ENCODE data around the gene TSKU.

Gene TSKU

DNA sequence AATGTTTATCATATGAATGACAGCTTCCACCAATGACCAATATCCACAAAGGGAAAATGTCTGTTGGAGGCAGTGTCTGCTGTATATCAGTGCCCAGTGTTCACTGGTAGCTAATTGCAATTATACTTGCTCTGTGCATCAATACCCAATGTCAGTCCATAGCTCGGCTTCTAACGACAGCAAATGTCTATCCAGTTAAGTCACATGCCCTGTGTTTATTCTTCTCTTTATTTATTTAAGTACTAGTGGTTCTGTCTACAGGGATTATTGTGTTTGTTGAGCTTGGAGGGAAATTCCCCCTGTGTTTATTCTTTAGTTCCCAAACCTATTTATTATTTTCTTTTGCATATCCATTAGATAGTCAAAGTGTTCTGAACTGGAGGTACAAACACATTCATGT, 18.6 kb downstream of the TSKU start:
- Histone ChIP-seq H3K79me1 (ENCODE audit: low read depth, low read length) (no peaks in the 10 kb centered on the region), H3K4me3 (ENCODE audit: low read length in 2 of 2) (no peak overlapping the region), H3K27ac (replicated peaks; ENCODE audit: low read length) (no peak overlapping the region), H2AFZ (ENCODE audit: low read length) (no peak overlapping the region), H3K4ac (ENCODE audit: low read length) (no peak overlapping the region), H4K91ac (ENCODE audit: low read depth, low read length, poor library complexity) (no peak overlapping the region), H3K18ac (ENCODE audit: low read length) (no peak overlapping the region), H2BK120ac (ENCODE audit: low read depth, low read length) (no peak overlapping the region), H2BK5ac (ENCODE audit: low read length) (no peak overlapping the region), H3K27me3 (ENCODE audit: control insufficient read depth in 3 of 3, insufficient read depth in 3 of 3, low read depth in 1 of 3, low read length in 3 of 3) (no peaks in the 10 kb centered on the region), H3K9me3 (replicated peaks in 1 of 2; ENCODE audit: control insufficient read depth in 2 of 2, insufficient read depth in 1 of 2, low read depth in 1 of 2, low read length in 2 of 2) (no peaks in the 10 kb centered on the region), H3K4me2 (ENCODE audit: insufficient read depth, low read length, poor library complexity, severe bottlenecking) (no peak overlapping the region), H3K9ac (ENCODE audit: low read depth, low read length, poor library complexity) (no peak overlapping the region), H2BK15ac (ENCODE audit: low read length) (no peak overlapping the region), H3K23ac (ENCODE audit: low read depth, low read length, poor library complexity) (no peak overlapping the region), H4K8ac (ENCODE audit: low read depth, low read length) (no peak overlapping the region), H2AK5ac (ENCODE audit: low read depth, low read length) (no peak overlapping the region), H3K14ac (ENCODE audit: low read length) (no peak overlapping the region), H2BK12ac (ENCODE audit: low read length) (no peak overlapping the region), H3K4me1 (ENCODE audit: control insufficient read depth in 2 of 2, insufficient read depth in 1 of 2, low read depth in 1 of 2, low read length in 2 of 2) (peaks cover 4 to 16% of the 10 kb centered on the region in 2 donors), H3K36me3 (replicated peaks in 1 of 2; ENCODE audit: control insufficient read depth in 2 of 2, insufficient read depth in 2 of 2, low read length in 2 of 2) (peaks cover 0 to 23% of the 10 kb centered on the region in 2 donors)
- no CpG with 5 or more reads among the region's 2 CpGs for WGBS, 2 donors (ENCODE audit: extremely low coverage in 2 of 2, insufficient read length in 2 of 2, insufficient replicate concordance in 1 of 2)
- no peak for DNase-seq (ENCODE audit: low spot score)

DNA sequence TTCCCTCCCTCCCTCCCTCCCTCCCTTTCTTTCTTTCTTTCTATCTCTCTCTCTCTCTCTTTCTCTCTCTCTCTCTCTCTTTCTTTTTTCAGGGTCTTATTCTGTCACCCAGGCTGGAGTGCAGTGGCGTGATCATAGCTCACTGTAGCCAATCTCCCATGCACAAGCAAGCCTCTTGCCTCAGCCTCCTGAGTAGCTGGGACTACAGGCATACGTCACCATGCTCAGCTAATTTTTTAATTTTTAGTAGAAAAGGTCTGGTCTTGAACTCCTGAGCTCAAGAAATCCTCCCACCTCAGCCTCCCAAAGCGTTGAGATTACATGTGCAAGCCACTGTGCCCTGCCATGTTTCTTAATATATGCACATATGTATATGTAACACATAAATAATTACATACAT, 19.0 kb downstream of the TSKU start:
- no peak overlapping the region for H2BK15ac ChIP-seq (ENCODE audit: low read length)

DNA sequence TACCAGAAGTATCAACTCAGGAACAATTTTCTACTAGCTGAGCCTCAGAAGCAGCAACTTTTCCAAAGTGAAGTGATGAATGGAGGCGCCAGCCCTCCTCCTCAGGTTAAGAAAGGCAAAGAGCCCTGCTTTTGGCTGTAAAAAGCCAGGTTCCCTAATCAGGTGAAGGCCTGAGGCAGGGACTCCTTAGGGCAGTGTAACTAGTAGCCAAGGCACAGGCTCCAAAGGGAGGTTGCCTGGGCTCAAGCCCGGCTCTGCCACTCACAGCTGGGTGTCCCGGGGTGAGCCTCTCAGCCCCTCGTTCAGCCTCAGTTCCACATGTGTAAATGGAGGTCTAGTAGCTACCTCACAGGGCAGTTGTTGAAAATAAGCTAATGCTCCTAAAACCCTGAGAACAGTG, 19.5 kb downstream of the TSKU start:
- DNase-seq (ENCODE audit: low spot score): no peak
- no peak overlapping the region for H3K4me3 ChIP-seq (ENCODE audit: low read length in 2 of 2)

More for the DNA sequence above, 19.0 kb downstream of the TSKU start:
- no peak overlapping the region for H3K14ac ChIP-seq (ENCODE audit: low read length)
- H2BK120ac ChIP-seq (ENCODE audit: low read depth, low read length): no peak overlapping the region
- no peak overlapping the region for H3K4ac ChIP-seq (ENCODE audit: low read length)
- no peak overlapping the region for H4K91ac ChIP-seq (ENCODE audit: low read depth, low read length, poor library complexity)
- no peak overlapping the region for H3K27ac ChIP-seq (replicated peaks; ENCODE audit: low read length)
- H3K18ac ChIP-seq (ENCODE audit: low read length): no peak overlapping the region
- peaks cover 0 to 19% of the 10 kb centered on the region in 2 donors for H3K36me3 ChIP-seq (replicated peaks in 1 of 2; ENCODE audit: control insufficient read depth in 2 of 2, insufficient read depth in 2 of 2, low read length in 2 of 2)
- H2BK12ac ChIP-seq (ENCODE audit: low read length): no peak overlapping the region
- H3K4me2 ChIP-seq (ENCODE audit: insufficient read depth, low read length, poor library complexity, severe bottlenecking): no peak overlapping the region
- no peak overlapping the region for H4K8ac ChIP-seq (ENCODE audit: low read depth, low read length)
- H3K27me3 ChIP-seq (ENCODE audit: control insufficient read depth in 3 of 3, insufficient read depth in 3 of 3, low read depth in 1 of 3, low read length in 3 of 3): no peaks in the 10 kb centered on the region
- no peak overlapping the region for H2AFZ ChIP-seq (ENCODE audit: low read length)
- no peak for DNase-seq (ENCODE audit: low spot score)
- no peaks in the 10 kb centered on the region for H3K79me1 ChIP-seq (ENCODE audit: low read depth, low read length)
- H2AK5ac ChIP-seq (ENCODE audit: low read depth, low read length): no peak overlapping the region
- no CpG with 5 or more reads among the region's 3 CpGs for WGBS, 2 donors (ENCODE audit: extremely low coverage in 2 of 2, insufficient read length in 2 of 2, insufficient replicate concordance in 1 of 2)
- H3K4me3 ChIP-seq (ENCODE audit: low read length in 2 of 2): no peak overlapping the region
- no peak overlapping the region for H2BK5ac ChIP-seq (ENCODE audit: low read length)
- H3K4me1 ChIP-seq (ENCODE audit: control insufficient read depth in 2 of 2, insufficient read depth in 1 of 2, low read depth in 1 of 2, low read length in 2 of 2): peaks cover 6 to 17% of the 10 kb centered on the region in 2 donors
- no peaks in the 10 kb centered on the region for H3K9me3 ChIP-seq (replicated peaks in 1 of 2; ENCODE audit: control insufficient read depth in 2 of 2, insufficient read depth in 1 of 2, low read depth in 1 of 2, low read length in 2 of 2)
- no peak overlapping the region for H3K9ac ChIP-seq (ENCODE audit: low read depth, low read length, poor library complexity)
- H3K23ac ChIP-seq (ENCODE audit: low read depth, low read length, poor library complexity): no peak overlapping the region

DNA sequence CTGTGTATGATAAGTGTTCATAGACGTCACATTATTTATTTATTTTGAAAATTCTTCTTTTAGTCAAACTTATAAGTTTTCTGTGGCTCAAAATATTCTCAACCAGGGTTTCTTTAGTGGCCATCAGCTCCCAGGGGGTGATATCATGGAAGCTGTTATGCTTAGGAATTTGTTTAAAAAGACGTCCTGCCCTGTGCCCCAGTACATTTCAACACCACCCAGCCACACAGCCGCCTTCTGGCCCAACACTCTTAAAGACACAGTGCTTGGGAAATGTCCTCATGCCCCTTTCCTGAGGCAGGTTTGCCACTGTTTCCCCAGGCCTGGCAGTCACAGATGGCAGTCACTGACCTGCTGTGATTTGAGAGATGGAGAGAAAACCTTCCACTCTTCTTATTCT, 19.9 kb downstream of the TSKU start:
- no CpG with 5 or more reads among the region's 3 CpGs for WGBS, 2 donors (ENCODE audit: extremely low coverage in 2 of 2, insufficient read length in 2 of 2, insufficient replicate concordance in 1 of 2)
- Histone ChIP-seq H3K9ac (ENCODE audit: low read depth, low read length, poor library complexity) (no peak overlapping the region), H3K4me1 (ENCODE audit: control insufficient read depth in 2 of 2, insufficient read depth in 1 of 2, low read depth in 1 of 2, low read length in 2 of 2) (peaks cover 8 to 20% of the 10 kb centered on the region in 2 donors), H4K91ac (ENCODE audit: low read depth, low read length, poor library complexity) (no peak overlapping the region), H3K23ac (ENCODE audit: low read depth, low read length, poor library complexity) (no peak overlapping the region), H3K4me2 (ENCODE audit: insufficient read depth, low read length, poor library complexity, severe bottlenecking) (no peak overlapping the region), H3K27me3 (ENCODE audit: control insufficient read depth in 3 of 3, insufficient read depth in 3 of 3, low read depth in 1 of 3, low read length in 3 of 3) (no peaks in the 10 kb centered on the region), H2BK12ac (ENCODE audit: low read length) (no peak overlapping the region), H3K4ac (ENCODE audit: low read length) (no peak overlapping the region), H3K14ac (ENCODE audit: low read length) (no peak overlapping the region), H2AK5ac (ENCODE audit: low read depth, low read length) (no peak overlapping the region), H4K8ac (ENCODE audit: low read depth, low read length) (no peak overlapping the region), H2BK15ac (ENCODE audit: low read length) (no peak overlapping the region), H3K4me3 (ENCODE audit: low read length in 2 of 2) (no peak overlapping the region), H3K18ac (ENCODE audit: low read length) (no peak overlapping the region), H2AFZ (ENCODE audit: low read length) (no peak overlapping the region), H2BK120ac (ENCODE audit: low read depth, low read length) (no peak overlapping the region), H3K79me1 (ENCODE audit: low read depth, low read length) (no peaks in the 10 kb centered on the region), H3K27ac (replicated peaks; ENCODE audit: low read length) (no peak overlapping the region), H3K36me3 (replicated peaks in 1 of 2; ENCODE audit: control insufficient read depth in 2 of 2, insufficient read depth in 2 of 2, low read length in 2 of 2) (peaks cover 0 to 11% of the 10 kb centered on the region in 2 donors), H2BK5ac (ENCODE audit: low read length) (no peak overlapping the region), H3K9me3 (replicated peaks in 1 of 2; ENCODE audit: control insufficient read depth in 2 of 2, insufficient read depth in 1 of 2, low read depth in 1 of 2, low read length in 2 of 2) (no peaks in the 10 kb centered on the region)
- DNase-seq (ENCODE audit: low spot score): no peak

More for the DNA sequence above, 19.5 kb downstream of the TSKU start:
- peaks cover 8 to 19% of the 10 kb centered on the region in 2 donors for H3K4me1 ChIP-seq (ENCODE audit: control insufficient read depth in 2 of 2, insufficient read depth in 1 of 2, low read depth in 1 of 2, low read length in 2 of 2)
- H3K79me1 ChIP-seq (ENCODE audit: low read depth, low read length): no peaks in the 10 kb centered on the region
- H2AFZ ChIP-seq (ENCODE audit: low read length): no peak overlapping the region
- no peak overlapping the region for H3K14ac ChIP-seq (ENCODE audit: low read length)
- no peak overlapping the region for H3K27ac ChIP-seq (replicated peaks; ENCODE audit: low read length)
- no peak overlapping the region for H3K9ac ChIP-seq (ENCODE audit: low read depth, low read length, poor library complexity)
- no peak overlapping the region for H3K4ac ChIP-seq (ENCODE audit: low read length)
- WGBS, 2 donors (ENCODE audit: extremely low coverage in 2 of 2, insufficient read length in 2 of 2, insufficient replicate concordance in 1 of 2): no CpG with 5 or more reads among the region's 4 CpGs
- H2BK12ac ChIP-seq (ENCODE audit: low read length): no peak overlapping the region
- no peak overlapping the region for H3K4me2 ChIP-seq (ENCODE audit: insufficient read depth, low read length, poor library complexity, severe bottlenecking)
- no peak overlapping the region for H4K8ac ChIP-seq (ENCODE audit: low read depth, low read length)
- H3K36me3 ChIP-seq (replicated peaks in 1 of 2; ENCODE audit: control insufficient read depth in 2 of 2, insufficient read depth in 2 of 2, low read length in 2 of 2): peaks cover 0 to 15% of the 10 kb centered on the region in 2 donors
- H4K91ac ChIP-seq (ENCODE audit: low read depth, low read length, poor library complexity): no peak overlapping the region
- no peak overlapping the region for H3K18ac ChIP-seq (ENCODE audit: low read length)
- H3K23ac ChIP-seq (ENCODE audit: low read depth, low read length, poor library complexity): no peak overlapping the region
- no peak overlapping the region for H2AK5ac ChIP-seq (ENCODE audit: low read depth, low read length)
- H3K27me3 ChIP-seq (ENCODE audit: control insufficient read depth in 3 of 3, insufficient read depth in 3 of 3, low read depth in 1 of 3, low read length in 3 of 3): no peaks in the 10 kb centered on the region
- H2BK15ac ChIP-seq (ENCODE audit: low read length): no peak overlapping the region
- no peaks in the 10 kb centered on the region for H3K9me3 ChIP-seq (replicated peaks in 1 of 2; ENCODE audit: control insufficient read depth in 2 of 2, insufficient read depth in 1 of 2, low read depth in 1 of 2, low read length in 2 of 2)
- H2BK120ac ChIP-seq (ENCODE audit: low read depth, low read length): no peak overlapping the region
- H2BK5ac ChIP-seq (ENCODE audit: low read length): no peak overlapping the region

Measured in neuronal stem cell (in vitro differentiated cells).